Coronary artery (tissue), 2 donors: Measurements from ENCODE around the gene PIK3AP1.

Experiments used
- DNase-seq: peaks from one replicate; pipeline ENCODE4 v3.0.0-alpha.2; 2017; ENCODE audit warnings: low spot score
- H3K27ac ChIP-seq, 2 donors: fragments of 200-600 bp; sonication (generic); one replicate each; pipeline ENCODE4 v1.5.1; 2016 to 2019
- H3K4me3 ChIP-seq: fragments of 200-600 bp; sonication (generic); 2 replicates; pipeline ENCODE4 v1.5.1; 2016; ENCODE audit warnings: mild to moderate bottlenecking, moderate library complexity
- TF ChIP-seq, protein P1 (sequence below): fragments of 200-600 bp; sonication (generic); IDR thresholded peaks from one replicate; pipeline ENCODE4 v1.5.1; 2019; ENCODE audit warnings: antibody characterized with exemption

Gene PIK3AP1

DNA sequence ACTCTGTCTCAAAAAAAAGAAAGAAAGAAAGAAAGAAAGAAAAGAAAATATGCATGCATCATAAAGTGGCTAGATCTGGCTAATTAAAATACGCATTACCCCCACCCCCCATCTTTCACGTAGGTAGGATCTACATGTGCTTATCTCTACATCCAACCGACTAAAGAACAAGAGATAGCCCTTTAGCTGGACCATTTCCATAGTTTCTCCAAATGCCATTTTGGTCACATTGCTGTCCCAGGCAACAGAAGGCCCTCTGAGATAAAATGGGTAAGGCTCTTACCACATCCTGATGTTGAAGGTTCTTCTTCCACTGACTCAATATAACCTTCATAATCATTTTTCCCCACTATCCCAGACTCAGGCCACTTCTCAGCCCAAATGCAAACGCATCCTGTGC is 31.5 kb downstream of the PIK3AP1 start:
- no peak for DNase-seq
- Histone ChIP-seq H3K27ac (no peak overlapping the region), H3K4me3 (no peak overlapping the region)
- TF ChIP-seq, protein P1, sequence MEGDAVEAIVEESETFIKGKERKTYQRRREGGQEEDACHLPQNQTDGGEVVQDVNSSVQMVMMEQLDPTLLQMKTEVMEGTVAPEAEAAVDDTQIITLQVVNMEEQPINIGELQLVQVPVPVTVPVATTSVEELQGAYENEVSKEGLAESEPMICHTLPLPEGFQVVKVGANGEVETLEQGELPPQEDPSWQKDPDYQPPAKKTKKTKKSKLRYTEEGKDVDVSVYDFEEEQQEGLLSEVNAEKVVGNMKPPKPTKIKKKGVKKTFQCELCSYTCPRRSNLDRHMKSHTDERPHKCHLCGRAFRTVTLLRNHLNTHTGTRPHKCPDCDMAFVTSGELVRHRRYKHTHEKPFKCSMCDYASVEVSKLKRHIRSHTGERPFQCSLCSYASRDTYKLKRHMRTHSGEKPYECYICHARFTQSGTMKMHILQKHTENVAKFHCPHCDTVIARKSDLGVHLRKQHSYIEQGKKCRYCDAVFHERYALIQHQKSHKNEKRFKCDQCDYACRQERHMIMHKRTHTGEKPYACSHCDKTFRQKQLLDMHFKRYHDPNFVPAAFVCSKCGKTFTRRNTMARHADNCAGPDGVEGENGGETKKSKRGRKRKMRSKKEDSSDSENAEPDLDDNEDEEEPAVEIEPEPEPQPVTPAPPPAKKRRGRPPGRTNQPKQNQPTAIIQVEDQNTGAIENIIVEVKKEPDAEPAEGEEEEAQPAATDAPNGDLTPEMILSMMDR = no peak

DNA sequence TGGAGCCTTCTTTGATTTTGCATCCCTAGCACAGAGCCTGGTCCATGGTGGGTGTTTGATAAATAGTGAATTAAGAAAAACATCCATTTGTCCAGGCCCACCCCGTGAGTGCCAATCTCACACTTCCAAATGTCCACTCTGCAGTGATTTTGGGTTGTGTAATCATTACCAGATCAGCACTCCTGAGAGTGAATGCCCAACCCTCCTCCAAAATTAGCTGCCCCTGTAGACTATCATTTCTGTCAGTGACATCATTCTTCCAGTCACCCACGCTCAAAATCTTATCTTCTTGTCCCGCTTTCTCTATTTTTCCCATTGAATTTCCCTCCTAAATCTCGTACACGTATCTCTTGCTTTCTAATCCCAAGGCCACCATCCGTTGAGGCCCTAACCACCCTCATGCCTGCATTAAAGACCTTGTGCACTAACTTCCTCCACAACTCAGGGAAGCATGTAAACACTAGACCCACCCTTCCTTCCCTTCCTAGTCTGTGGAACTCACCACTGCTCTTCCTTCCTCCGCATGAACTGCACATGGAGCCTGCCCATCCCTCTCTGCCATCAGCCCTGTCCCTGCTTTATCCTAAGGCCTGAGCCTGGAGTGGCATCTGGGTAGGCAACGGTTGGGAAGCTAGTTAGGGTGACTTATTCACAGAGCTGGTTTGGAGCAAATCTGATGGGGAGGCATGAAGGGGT is 32.8 kb downstream of the PIK3AP1 start:
- no peak for DNase-seq
- H3K4me3 ChIP-seq = no peak overlapping the region
- TF ChIP-seq, protein P1 = no peak
- H3K27ac ChIP-seq = no peak overlapping the region

DNA sequence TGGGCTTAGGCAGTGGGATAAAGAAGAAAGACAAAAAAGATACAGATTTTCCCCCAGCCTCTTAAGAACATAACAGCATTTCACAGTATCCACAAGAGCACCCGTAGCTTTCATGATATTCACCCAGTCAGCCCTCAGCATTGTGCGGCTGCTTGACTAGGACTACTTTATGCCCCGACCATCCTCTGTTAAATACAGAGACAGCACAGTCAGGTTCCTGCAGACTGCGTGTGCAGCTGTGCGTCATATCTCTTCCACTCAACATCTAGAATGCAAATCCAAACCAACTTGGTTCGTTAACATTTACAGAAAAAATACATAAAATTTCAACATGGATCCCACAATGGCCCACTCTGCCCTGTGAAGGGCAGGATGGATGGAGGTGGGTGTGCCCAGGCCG is 33.8 kb downstream of the PIK3AP1 start:
- H3K27ac ChIP-seq = no peak overlapping the region
- no peak overlapping the region for H3K4me3 ChIP-seq
- TF ChIP-seq, protein P1 = no peak
- no peak for DNase-seq

DNA sequence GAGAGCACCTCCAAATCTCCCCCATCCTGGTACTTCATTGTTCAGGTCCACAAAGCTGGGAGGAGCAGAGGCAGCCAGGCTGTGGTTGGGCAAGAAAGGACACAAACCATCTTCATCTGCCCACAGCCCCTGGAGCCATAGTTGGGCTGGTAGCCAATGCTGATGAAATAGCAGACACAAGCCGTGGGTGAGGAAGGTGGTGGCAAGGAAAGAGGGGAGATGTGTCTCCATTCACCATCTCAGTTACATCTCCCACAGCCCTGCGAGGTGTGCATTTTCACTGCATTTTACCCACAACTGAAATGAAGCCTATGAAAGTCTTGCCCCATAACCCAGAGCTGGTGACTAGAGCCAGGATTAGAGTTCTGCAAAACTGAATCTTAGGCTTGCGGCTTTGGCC is 35.0 kb downstream of the PIK3AP1 start:
- DNase-seq = no peak
- Histone ChIP-seq H3K4me3 (no peak overlapping the region), H3K27ac (no peak overlapping the region)
- TF ChIP-seq, protein P1 = no peak

DNA sequence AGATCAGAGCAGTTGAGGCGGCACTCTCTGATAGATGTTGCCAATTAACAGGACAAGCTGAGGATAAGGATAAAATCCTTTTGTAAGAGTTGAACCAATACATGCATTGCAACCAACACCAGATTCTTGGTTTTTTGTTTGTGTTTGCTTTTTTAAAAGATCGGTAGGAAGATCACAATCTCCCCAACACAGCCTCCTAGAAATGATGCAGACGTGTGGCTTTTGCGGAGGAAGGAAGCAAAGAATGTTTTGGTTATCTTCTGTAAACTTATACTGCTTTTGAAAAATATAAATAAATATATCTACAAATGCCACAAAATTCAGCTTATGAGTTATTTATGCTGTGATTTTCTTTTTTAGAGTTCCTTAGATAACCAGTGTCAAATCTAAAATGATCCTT is 35.5 kb downstream of the PIK3AP1 start:
- TF ChIP-seq, protein P1 = no peak
- Histone ChIP-seq H3K27ac (no peak overlapping the region), H3K4me3 (no peak overlapping the region)
- no peak for DNase-seq

DNA sequence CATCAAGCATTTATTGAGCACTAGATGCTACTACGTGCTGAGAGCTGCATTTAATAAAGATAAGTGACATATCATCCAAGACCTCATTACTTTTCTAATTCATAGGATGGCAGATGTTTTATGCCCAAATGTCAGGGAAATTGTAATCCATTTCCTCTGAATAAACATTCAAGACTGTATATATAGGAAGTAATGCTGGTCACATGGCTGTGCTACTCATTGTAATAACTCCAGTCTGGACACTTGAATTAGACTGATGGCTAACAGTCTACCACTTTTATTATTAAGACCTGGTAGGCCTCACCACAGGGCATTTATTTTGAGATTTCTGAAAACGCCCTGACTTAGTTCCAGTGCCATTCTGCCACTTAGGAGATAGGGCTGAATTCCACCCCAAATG is 36.6 kb downstream of the PIK3AP1 start:
- TF ChIP-seq, protein P1 = no peak
- H3K27ac ChIP-seq = no peak overlapping the region
- no peak for DNase-seq
- H3K4me3 ChIP-seq = no peak overlapping the region

DNA sequence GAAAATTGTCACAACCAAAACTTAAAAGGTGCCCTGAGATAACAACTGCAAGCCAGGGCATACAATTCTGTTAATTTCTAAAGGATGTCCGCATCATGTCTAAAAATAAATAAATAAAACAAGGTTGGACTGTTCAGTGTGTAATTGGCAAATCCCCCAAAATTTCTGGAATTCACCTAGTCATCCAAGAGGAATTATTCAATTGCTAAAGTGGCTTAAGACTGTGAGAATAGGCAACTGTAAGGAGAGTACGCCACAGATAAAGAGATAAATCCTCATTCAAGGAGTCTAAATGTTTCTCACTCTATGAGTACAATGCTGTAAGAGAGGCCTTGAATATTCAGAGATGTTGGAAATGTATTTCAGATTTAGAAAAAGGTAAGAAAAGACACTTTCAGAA is 37.2 kb downstream of the PIK3AP1 start:
- no peak overlapping the region for H3K4me3 ChIP-seq
- no peak for DNase-seq

More for the DNA sequence above, 37.2 kb downstream of the PIK3AP1 start:
- TF ChIP-seq, protein P1 = no peak
- H3K27ac ChIP-seq = no peak overlapping the region
